Ishikawa (cell line): ENCODE results near the gene SLC25A39.

ENCODE experiments used
- CEBPB ChIP-seq: IDR thresholded peaks from 2 replicates; pipeline ENCODE4 v1.6.1; 2012
- CREB1 ChIP-seq: IDR thresholded peaks from 2 replicates; pipeline ENCODE4 v1.6.1; 2012; ENCODE audit warnings: low read depth
- EGR1 ChIP-seq: IDR thresholded peaks from 2 replicates; pipeline ENCODE4 v1.6.1; 2012
- EP300 ChIP-seq: IDR thresholded peaks from 2 replicates; pipeline ENCODE4 v1.6.1; 2012; ENCODE audit warnings: borderline replicate concordance
- FOXM1 ChIP-seq: IDR thresholded peaks from 2 replicates; pipeline ENCODE4 v1.6.1; 2012; ENCODE audit warnings: low read depth, borderline replicate concordance
- MAX ChIP-seq: IDR thresholded peaks from 2 replicates; pipeline ENCODE4 v1.6.1; 2012
- NFIC ChIP-seq: IDR thresholded peaks from 2 replicates; pipeline ENCODE4 v1.6.1; 2012
- RAD21 ChIP-seq: IDR thresholded peaks from 2 replicates; pipeline ENCODE4 v1.6.1; 2012; ENCODE audit warnings: low read depth
- REST ChIP-seq: IDR thresholded peaks from 2 replicates; pipeline ENCODE4 v1.6.1; 2012; ENCODE audit warnings: low read depth, mild to moderate bottlenecking
- TAF1 ChIP-seq: IDR thresholded peaks from 2 replicates; pipeline ENCODE4 v1.6.1; 2012; ENCODE audit warnings: low read depth, mild to moderate bottlenecking
- TCF12 ChIP-seq: IDR thresholded peaks from 2 replicates; pipeline ENCODE4 v1.6.1; 2012; ENCODE audit warnings: low read depth
- TEAD4 ChIP-seq: IDR thresholded peaks from 2 replicates; pipeline ENCODE4 v1.6.1; 2012
- USF1 ChIP-seq: IDR thresholded peaks from 2 replicates; pipeline ENCODE4 v1.6.1; 2012
- YY1 ChIP-seq: IDR thresholded peaks from 2 replicates; pipeline ENCODE4 v1.6.1; 2012; ENCODE audit warnings: low read depth
- ZBTB7A ChIP-seq: IDR thresholded peaks from 2 replicates; pipeline ENCODE4 v1.6.1; 2012; ENCODE audit warnings: low read depth

SLC25A39 gene

GRCh38 chr17:44326861-44327444 lies 2.3 kb upstream of the SLC25A39 start:
- TF ChIP-seq EP300 (0 out of 2 replicates have a peak, but pooled peaks have one; percentile 36), TCF12 (peak; percentile 52; the same call in 1 of the 2 replicates), USF1 (peak; percentile 91), NFIC (no peak), TAF1 (peak; percentile 38; the same call in 1 of the 2 replicates), YY1 (peak; percentile 18; the same call in 1 of the 2 replicates), RAD21 (0 out of 2 replicates have a peak, but pooled peaks have one; percentile 10), REST (no peak), MAX (peak; percentile 96), CREB1 (peak; percentile 67; the same call in 1 of the 2 replicates), TEAD4 (peak; percentile 62), EGR1 (no peak), CEBPB (no peak)

GRCh38 chr17:44324092-44324570 lies 492 bp downstream of the SLC25A39 start:
- peak; percentile 85 for TF ChIP-seq MAX
- TF ChIP-seq USF1: no peak

GRCh38 chr17:44323359-44324091 lies 1.1 kb downstream of the SLC25A39 start:
- TF ChIP-seq EGR1 (no peak), YY1 (no peak), CEBPB (no peak), REST (no peak), MAX (no peak), TCF12 (no peak), ZBTB7A (no peak), EP300 (no peak), RAD21 (no peak), NFIC (no peak), TEAD4 (no peak), TAF1 (no peak), CREB1 (no peak), FOXM1 (no peak), USF1 (no peak)

GRCh38 chr17:44322236-44322895 lies 2.3 kb downstream of the SLC25A39 start:
- TF ChIP-seq EGR1: no peak
- TF ChIP-seq TAF1: no peak
- TF ChIP-seq CEBPB: no peak
- no peak for TF ChIP-seq TEAD4
- no peak for TF ChIP-seq YY1
- no peak for TF ChIP-seq RAD21
- TF ChIP-seq TCF12: no peak
- TF ChIP-seq FOXM1: no peak
- no peak for TF ChIP-seq USF1
- TF ChIP-seq REST: no peak
- TF ChIP-seq NFIC: no peak
- TF ChIP-seq EP300: no peak
- no peak for TF ChIP-seq MAX
- no peak for TF ChIP-seq CREB1
- no peak for TF ChIP-seq ZBTB7A
